DOHH2 (cell line): ENCODE measurements around the gene RSAD2.

Experiments
- EZH2phosphoT487 ChIP-seq: fragments of 200-600 bp; sonication (generic); IDR thresholded peaks from 2 replicates; pipeline ENCODE4 v1.6.1; 2017; ENCODE audit warnings: borderline replicate concordance, mild to moderate bottlenecking, antibody characterized with exemption, low read length, moderate library complexity, mixed read lengths
- TF ChIP-seq, protein P1 (sequence below): fragments of 200-600 bp; sonication (generic); IDR thresholded peaks from one replicate; pipeline ENCODE4 v1.5.1; 2014; ENCODE audit warnings: antibody characterized with exemption, mild to moderate bottlenecking, low read depth, low read length; ENCODE audit not compliant: poor library complexity, severe bottlenecking

DNA sequence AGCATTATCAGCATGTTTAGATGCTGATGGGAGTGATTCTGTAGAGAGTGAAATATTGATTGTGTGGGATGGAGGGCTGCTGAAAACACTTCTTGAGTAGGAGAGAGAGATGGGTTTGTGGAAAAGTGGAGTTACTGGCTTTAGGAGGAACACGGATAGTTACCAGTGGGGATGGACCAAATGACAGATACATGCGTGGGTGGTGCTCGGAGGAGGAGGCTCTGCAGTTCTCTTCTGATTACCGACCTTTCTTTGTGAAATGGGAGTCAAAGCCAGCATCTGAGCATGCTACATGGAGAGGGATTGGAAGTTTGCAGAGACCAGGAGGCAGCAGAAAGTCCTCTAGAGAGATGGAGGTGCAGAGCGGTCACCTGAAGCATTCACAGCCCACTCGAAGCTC lies 65.9 kb downstream of the RSAD2 start:
- TF ChIP-seq, protein P1, sequence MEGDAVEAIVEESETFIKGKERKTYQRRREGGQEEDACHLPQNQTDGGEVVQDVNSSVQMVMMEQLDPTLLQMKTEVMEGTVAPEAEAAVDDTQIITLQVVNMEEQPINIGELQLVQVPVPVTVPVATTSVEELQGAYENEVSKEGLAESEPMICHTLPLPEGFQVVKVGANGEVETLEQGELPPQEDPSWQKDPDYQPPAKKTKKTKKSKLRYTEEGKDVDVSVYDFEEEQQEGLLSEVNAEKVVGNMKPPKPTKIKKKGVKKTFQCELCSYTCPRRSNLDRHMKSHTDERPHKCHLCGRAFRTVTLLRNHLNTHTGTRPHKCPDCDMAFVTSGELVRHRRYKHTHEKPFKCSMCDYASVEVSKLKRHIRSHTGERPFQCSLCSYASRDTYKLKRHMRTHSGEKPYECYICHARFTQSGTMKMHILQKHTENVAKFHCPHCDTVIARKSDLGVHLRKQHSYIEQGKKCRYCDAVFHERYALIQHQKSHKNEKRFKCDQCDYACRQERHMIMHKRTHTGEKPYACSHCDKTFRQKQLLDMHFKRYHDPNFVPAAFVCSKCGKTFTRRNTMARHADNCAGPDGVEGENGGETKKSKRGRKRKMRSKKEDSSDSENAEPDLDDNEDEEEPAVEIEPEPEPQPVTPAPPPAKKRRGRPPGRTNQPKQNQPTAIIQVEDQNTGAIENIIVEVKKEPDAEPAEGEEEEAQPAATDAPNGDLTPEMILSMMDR: no peak
- no peak for TF ChIP-seq EZH2phosphoT487
